Measurements from ENCODE around the gene TTC23.

Gene TTC23

DNA sequence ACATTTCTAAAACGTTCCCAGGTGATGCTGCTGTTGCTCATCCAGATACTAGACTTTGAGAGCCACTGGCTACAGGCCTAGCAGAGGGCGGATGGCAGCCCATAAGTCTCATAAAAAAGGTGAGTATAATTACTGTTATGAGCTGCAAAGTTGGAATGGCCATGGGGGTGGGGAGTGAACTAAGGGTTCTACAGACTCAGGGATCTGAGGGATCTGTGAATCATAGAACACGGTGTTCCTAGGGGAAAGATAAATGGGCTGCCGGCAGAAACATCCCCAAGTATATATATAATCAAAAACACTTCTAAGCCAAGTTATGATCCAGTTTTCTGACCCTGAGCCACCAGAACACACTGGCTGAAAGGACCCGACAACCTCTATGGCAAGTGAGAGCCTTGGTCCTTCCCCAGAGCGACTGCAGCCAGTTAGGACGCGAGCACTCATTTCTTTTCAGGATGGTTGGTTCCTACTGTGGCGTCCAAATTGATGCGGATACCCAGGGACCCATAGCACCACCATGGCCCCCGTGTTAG lies 152.4 kb downstream of the TTC23 start:
- TF ChIP-seq CTCF (IDR thresholded peaks at IDR 0.05; ENCODE audit: extremely low read depth, missing control alignments), result no peak
- no peak for DNase-seq (ENCODE audit: low spot score)

DNA sequence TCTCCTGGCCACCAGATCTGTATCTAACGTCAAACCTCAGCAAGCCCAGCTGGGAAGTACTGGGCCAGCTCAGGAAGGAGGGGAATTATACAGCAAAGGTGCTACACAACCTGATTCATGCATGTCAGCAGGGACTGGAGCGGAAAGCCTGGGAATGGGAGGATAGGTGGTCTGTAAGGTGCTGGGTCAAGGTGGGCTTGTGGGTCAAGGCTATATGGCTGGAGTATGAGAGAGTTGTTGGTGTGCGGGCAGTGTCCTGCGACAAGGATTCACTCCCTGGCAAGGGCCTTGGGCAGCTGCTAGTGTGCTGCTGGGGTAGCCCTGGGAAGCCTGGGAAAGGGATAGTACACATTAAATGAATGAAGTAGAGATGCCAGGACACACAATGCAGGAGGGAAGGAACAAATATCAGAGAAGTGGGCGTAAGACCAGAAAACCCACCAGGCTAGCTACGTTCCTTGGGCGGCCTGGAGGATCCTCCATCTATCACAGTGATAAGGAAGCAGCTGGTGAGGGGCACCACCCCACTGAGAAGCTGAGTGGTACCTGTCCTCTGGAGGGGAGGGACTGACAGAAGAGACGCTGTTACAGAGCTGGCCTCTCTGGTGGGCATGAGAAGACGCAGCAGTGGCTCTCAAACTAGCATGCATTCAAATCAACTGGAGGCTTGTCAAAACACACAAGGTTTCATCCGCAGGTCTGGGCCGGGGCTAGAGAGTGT lies 153.0 kb downstream of the TTC23 start:
- TF ChIP-seq CTCF (IDR thresholded peaks at IDR 0.05; ENCODE audit: extremely low read depth, missing control alignments), result no peak
- DNase-seq (ENCODE audit: low spot score), result no peak

GRCh38 chr15:99095626-99096025 lies 153.8 kb downstream of the TTC23 start:
- DNase-seq (ENCODE audit: low spot score), result no peak
- no peak for TF ChIP-seq CTCF (IDR thresholded peaks at IDR 0.05; ENCODE audit: extremely low read depth, missing control alignments)

DNA sequence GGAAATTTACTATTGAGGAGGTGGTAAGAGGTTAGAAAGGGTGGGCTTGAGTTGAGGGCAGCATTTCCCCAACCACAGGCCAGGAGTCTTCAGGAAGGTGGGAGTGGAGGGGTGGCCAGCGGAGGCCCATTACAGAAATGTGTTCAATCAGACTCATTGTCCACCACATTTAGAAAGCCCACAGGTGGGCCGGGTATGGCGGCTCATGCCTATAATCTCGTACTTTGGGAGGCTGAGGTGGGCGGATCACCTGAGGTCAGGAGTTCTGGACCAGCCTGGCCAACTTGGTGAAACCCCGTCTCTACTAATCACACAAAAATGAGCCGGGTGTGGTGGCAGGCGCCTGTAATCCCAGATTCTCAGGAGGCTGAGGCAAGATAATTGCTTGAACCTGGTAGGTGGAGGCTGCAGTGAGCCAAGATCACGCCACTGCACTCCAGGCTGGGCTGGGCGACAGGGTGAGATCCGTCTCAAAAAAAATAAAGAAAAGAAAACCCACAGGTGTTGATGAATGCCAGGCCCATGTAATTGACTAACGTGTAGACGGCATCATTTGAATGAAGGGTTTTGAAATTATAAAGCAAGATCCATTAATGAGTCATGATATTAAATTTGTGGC lies 156.7 kb downstream of the TTC23 start:
- no peak for DNase-seq (ENCODE audit: low spot score)
- TF ChIP-seq CTCF (IDR thresholded peaks at IDR 0.05; ENCODE audit: extremely low read depth, missing control alignments), result no peak

DNA sequence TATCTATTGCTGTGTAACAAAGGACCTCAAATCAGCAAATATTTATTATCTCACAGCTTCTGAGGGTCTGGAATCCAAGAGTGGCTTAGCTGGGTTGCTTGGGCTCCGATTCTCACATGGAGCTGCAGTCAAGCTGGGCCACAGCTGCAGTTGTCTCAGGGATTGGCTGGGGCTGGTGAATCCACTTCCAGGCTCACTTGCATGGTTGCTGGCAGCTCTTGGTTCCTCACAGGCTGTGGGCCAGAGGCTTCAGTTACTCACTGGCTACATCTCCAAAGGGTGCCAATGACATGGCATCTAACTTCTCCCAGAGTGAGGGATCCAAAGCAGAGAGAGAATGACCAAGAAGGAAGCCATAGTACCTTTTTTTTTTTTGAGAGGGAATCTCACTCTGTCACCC lies 158.4 kb downstream of the TTC23 start:
- TF ChIP-seq CTCF (IDR thresholded peaks at IDR 0.05; ENCODE audit: extremely low read depth, missing control alignments), result no peak
- no peak for DNase-seq (ENCODE audit: low spot score)

GRCh38 chr15:99090011-99090699 lies 159.2 kb downstream of the TTC23 start:
- peak; percentile 81 for DNase-seq (ENCODE audit: low spot score)
- no peak for TF ChIP-seq CTCF (IDR thresholded peaks at IDR 0.05; ENCODE audit: extremely low read depth, missing control alignments)

DNA sequence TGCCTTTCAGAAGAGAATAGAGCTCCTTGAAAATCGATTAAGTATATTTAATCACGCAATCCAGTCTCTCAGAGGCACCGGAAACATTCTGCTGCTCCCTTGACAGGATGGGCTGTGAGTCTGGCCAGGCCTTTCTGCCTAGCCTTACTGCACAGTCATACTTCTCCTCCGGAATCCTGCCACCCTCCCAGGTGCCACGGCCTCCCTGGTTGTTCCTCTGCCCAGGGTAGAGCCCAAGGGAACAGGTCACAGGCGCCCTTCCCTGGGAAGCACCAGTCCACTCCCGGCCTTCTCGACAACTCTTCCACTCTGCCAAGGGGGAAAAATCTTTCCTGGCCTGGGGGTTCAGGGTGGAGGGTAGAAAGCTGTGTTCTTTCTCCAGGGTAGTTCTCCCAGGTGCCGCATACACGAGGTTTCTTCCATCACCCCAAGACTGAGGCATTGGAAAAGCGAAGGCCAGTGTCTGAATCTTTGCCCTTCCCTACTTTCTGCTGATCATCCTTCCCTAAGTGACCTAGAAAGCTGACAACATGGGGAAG lies 161.9 kb downstream of the TTC23 start:
- DNase-seq (ENCODE audit: low spot score), result no peak
- no peak for TF ChIP-seq CTCF (IDR thresholded peaks at IDR 0.05; ENCODE audit: extremely low read depth, missing control alignments)

Data from GM20000 (cell line).